ENCODE data around the gene ORMDL3.

Gene ORMDL3

DNA sequence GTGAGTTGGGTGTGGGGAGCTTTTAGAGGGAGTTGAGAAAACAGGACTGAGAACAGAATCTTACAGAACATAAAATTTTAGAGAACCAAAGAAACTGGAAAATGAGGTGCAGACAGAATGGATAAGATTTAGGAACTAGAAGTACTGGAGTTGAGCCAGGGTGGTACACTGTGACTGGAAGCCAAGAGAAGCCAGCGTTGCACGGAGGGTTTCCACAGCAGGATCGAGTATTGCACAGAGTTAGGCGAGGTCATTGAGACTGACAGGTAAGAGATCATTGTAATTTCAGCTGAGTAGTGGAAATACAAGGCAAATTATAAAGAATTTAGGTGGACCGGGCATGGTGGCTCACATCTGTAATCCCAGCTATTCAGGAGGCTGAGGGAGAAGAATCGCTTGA lies 42.0 kb upstream of the ORMDL3 start:
- TF ChIP-seq, protein P1, sequence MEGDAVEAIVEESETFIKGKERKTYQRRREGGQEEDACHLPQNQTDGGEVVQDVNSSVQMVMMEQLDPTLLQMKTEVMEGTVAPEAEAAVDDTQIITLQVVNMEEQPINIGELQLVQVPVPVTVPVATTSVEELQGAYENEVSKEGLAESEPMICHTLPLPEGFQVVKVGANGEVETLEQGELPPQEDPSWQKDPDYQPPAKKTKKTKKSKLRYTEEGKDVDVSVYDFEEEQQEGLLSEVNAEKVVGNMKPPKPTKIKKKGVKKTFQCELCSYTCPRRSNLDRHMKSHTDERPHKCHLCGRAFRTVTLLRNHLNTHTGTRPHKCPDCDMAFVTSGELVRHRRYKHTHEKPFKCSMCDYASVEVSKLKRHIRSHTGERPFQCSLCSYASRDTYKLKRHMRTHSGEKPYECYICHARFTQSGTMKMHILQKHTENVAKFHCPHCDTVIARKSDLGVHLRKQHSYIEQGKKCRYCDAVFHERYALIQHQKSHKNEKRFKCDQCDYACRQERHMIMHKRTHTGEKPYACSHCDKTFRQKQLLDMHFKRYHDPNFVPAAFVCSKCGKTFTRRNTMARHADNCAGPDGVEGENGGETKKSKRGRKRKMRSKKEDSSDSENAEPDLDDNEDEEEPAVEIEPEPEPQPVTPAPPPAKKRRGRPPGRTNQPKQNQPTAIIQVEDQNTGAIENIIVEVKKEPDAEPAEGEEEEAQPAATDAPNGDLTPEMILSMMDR (conservative IDR thresholded peaks at IDR 0.05) = no peak
- TF ChIP-seq ZFX (IDR thresholded peaks at IDR 0.05) = no peak
- no peak overlapping the region for H3K27ac ChIP-seq

DNA sequence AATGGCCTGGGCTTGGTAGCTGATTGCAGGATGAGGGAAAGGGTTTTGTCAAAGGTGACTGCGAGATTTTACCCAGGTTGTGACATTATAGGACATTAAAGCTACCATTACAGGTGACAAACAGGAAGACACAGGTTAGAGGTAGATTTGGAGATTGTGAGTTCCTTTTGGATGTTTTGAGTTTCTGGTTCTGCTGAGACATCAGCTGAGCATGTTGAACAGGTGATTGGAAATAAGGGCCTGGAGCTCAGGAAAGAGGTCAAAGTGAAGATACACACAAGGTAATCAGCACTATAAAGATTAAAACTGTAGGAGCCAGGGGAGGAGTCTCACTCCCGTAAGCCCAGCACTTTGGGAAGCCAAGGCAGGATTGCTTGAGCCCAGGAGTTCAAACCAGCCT lies 41.4 kb upstream of the ORMDL3 start:
- no peak for TF ChIP-seq ZFX (IDR thresholded peaks at IDR 0.05)
- TF ChIP-seq, protein P1 (conservative IDR thresholded peaks at IDR 0.05) = no peak
- no peak overlapping the region for H3K27ac ChIP-seq

DNA sequence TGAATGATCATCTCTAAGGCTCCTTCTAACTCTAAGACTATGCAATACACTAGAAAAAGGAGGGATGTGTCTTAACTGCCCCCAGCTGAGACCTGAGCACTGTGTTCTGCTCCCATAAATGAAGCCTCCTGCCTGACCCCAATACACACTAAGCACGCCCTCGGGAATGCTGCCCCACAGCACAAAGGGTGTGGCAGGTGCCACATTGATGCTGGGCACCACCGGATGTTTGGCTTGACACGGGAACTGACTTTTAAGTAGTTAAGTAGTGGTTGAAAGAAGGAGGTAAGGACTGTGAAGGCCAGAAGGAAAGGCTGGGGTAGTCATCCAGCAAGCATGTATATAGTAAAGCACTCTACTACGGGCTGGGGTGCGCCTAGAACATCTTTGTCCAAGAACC lies 39.4 kb upstream of the ORMDL3 start:
- no peak for TF ChIP-seq ZFX (IDR thresholded peaks at IDR 0.05)
- TF ChIP-seq, protein P1 (conservative IDR thresholded peaks at IDR 0.05) = no peak
- no peak overlapping the region for H3K27ac ChIP-seq

DNA sequence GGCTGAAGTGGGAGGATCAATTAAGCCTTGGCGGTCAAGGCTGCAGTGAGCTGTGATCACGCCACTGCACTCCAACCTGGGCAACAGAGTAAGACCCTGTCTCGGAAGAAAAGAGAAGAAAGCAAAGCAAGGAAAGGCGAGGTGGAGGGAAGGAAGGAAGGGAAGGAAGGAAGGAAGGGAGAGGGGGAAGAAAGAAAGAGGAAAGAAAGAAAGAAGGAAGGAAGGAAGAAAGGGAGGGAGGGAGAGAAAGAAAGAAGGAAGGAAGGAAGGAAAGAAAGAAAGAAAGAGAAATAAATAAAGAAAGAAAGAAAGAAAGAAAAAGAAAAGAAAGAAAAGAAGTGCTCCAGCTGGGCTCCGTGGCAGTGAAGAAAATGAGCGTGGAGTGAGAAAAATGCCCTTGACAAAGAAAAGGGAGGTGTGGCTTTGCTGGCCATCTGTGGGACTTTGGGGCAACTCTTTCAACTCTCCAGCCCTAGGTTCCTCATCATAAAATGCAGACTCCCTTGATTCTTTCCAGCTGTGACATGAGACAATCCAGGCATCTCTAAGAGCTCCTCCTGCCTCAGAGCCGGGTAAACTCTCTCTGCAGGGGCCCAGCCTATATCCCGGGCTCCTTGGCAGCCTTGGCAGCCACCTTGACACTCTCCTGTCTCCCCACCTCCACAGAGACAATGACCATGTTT lies 37.8 kb upstream of the ORMDL3 start:
- TF ChIP-seq, protein P1 (conservative IDR thresholded peaks at IDR 0.05) = no peak
- H3K27ac ChIP-seq = no peak overlapping the region

- H3K27ac ChIP-seq = no peak overlapping the region
- TF ChIP-seq, protein P1 (conservative IDR thresholded peaks at IDR 0.05) = no peak
- no peak for TF ChIP-seq ZFX (IDR thresholded peaks at IDR 0.05)
Observed at GRCh38 chr17:39963829-39964228, 36.4 kb upstream of the ORMDL3 start.

DNA sequence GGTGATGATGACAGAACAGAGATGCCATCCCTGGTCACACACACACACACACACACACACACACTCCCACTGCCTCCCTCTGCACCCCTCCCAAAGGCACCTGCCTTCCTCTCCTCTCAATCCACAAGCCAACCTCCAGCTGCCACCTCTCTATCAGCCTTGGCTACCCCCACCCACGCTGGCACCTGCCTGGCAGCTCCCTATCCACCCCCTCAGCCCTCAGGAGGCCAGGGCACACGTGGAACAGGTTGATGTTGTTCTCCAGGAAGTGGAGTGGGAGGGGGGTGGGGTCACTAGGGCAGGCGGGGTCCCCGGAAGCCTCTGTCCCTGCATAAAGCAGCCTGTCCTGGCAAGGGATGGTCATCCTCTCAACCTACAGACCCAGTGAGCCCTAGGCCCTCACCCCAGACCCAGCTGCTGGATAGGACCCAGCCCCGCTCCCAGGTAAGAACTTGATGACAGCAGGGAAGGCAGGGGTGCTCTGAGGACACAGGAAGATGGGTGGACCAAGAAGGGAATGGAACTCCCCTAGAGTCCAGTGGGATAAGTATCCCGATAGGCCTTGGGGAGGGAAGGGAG lies 35.3 kb upstream of the ORMDL3 start, which contains the start of gene GSDMA:
Gene GSDMA, plus strand, starts transcription at position 363 of the 579 bp plus-strand sequence. CDS start 2,684 bp downstream, outside the sequence.
- no peak for TF ChIP-seq ZFX (IDR thresholded peaks at IDR 0.05)
- TF ChIP-seq, protein P1 (conservative IDR thresholded peaks at IDR 0.05) = no peak
- no peak within 1 kb of the TSS for H3K27ac ChIP-seq

GRCh38 chr17:39960524-39961041 lies 33.2 kb upstream of the ORMDL3 start:
- TF ChIP-seq, protein P1 (conservative IDR thresholded peaks at IDR 0.05) = no peak
- TF ChIP-seq ZFX (IDR thresholded peaks at IDR 0.05) = no peak
- H3K27ac ChIP-seq = no peak overlapping the region

Data from C4-2B (cell line).